H1 (cell line): ENCODE measurements around the gene MKNK2. TPM values are rescaled to one million over a fixed set of nuclear protein-coding genes. Genes with fewer than 3 reads are reported as not detected.

ENCODE experiments used
- BCL11A ChIP-seq, 2 experiments: IDR thresholded peaks; one replicate each; pipeline ENCODE4 v1.6.1; 2011; ENCODE audit warnings: low read depth in 2 of 2, low read length in 2 of 2, mild to moderate bottlenecking in 2 of 2
- CBX8 ChIP-seq: fragments of 300-800, 300-1000 bp; sonication (generic); IDR thresholded peaks from 2 replicates; pipeline ENCODE4 v1.7.1; 2016; ENCODE audit warnings: low read depth, low read length, borderline replicate concordance
- JUN ChIP-seq: IDR thresholded peaks from 2 replicates; pipeline ENCODE4 v1.6.1; 2011; ENCODE audit warnings: low read depth, mild to moderate bottlenecking, improper control_type of control experiment, low read length
- RAD21 ChIP-seq, 2 experiments: IDR thresholded peaks in 1 of 2; conservative IDR thresholded peaks in 1 of 2; 2 replicates each; pipeline ENCODE4 v1.6.1; 2011; ENCODE audit warnings: low read depth in 2 of 2, low read length in 2 of 2, improper control_type of control experiment in 1 of 2, inconsistent platforms in 1 of 2, mild to moderate bottlenecking in 1 of 2, moderate library complexity in 1 of 2
- RBBP5 ChIP-seq: IDR thresholded peaks from 2 replicates; pipeline ENCODE4 v1.7.1; 2012; ENCODE audit warnings: low read depth, mild to moderate bottlenecking, inconsistent platforms, low read length, moderate library complexity, borderline replicate concordance
- polyA plus RNA-seq, 7 experiments: library from polyadenylated mRNA; depleted of rRNA in 3 of 7; stranded (reverse) in 5 of 7; unstranded in 2 of 7; fragments of >200 nt in 5 of 7; fragments of 200-250 nt in 2 of 7; gene quantifications; 1 replicate in 5 of 7; 2 replicates in 1 of 7; 4 replicates in 1 of 7; pipeline versions ENCODE4 v1.2.1 to v1.2.3, GENCODE V29; 2011 to 2013; ENCODE audit warnings: missing spikeins in 2 of 7, mixed read lengths in 2 of 7
- total RNA-seq: library from RNA; stranded (reverse); fragmentation: NEBNext Ultra II Directional; extraction: Animal tissue kit (Norgen Biotek cat#: 25700); gene quantifications from 2 replicates; pipeline ENCODE4 v1.2.1, GENCODE V29; 2021

Gene MKNK2
- total and polyA plus RNA-seq, 2 of the 8 experiments (the other 6 are each of a cell fraction or from before 2014, with no cell fraction given): 163 to 166 TPM

- TF ChIP-seq RAD21 (IDR thresholded peaks at IDR 0.05 in 1 of 2, conservative IDR thresholded peaks at IDR 0.05 in 1 of 2; ENCODE audit: low read depth in 2 of 2, low read length in 2 of 2) (no peak), JUN (no peak), CBX8 (no peak), RBBP5 (no peak), BCL11A (IDR thresholded peaks at IDR 0.05; ENCODE audit: low read depth in 2 of 2, low read length in 2 of 2) (no peak)
Measured at GRCh38 chr19:2041433-2041682, 9.7 kb downstream of the MKNK2 start (continued).
